Immature natural killer cell (primary cell): ENCODE data around the gene ORC5. TPM values are rescaled to one million over a fixed set of nuclear protein-coding genes. Genes with fewer than 3 reads are reported as not detected.
A peak's percentile ranks its signal among the peaks of the same experiment; 100 is the strongest.

Experiments
- DNase-seq, 3 donors: peaks; one replicate each; pipeline ENCODE4 v3.0.0; 2022; ENCODE audit warnings: mixed read lengths in 1 of 3
- H3K27ac Mint-ChIP-seq, 6 donors: one replicate each; pipeline ENCODE4 v1.8.0; 2020; ENCODE audit warnings: mixed read lengths in 6 of 6, mild to moderate bottlenecking in 5 of 6, inconsistent platforms in 4 of 6, moderate library complexity in 3 of 6
- H3K27me3 Mint-ChIP-seq, 3 donors: one replicate each; pipeline ENCODE4 v1.8.0; 2020 to 2021; ENCODE audit warnings: low read depth in 3 of 3, mild to moderate bottlenecking in 3 of 3, mixed read lengths in 3 of 3, moderate library complexity in 3 of 3, inconsistent platforms in 1 of 3
- H3K36me3 Mint-ChIP-seq, 3 donors: one replicate each; pipeline ENCODE4 v1.8.0; 2020; ENCODE audit warnings: mixed read lengths in 3 of 3, inconsistent platforms in 2 of 3, mild to moderate bottlenecking in 2 of 3
- H3K4me1 Mint-ChIP-seq, 2 donors: one replicate each; pipeline ENCODE4 v1.8.0; 2020; ENCODE audit warnings: inconsistent platforms in 2 of 2, mild to moderate bottlenecking in 2 of 2, mixed read lengths in 2 of 2, moderate library complexity in 1 of 2
- H3K4me3 Mint-ChIP-seq, 5 donors: one replicate each; pipeline ENCODE4 v1.8.0; 2020; ENCODE audit warnings: mild to moderate bottlenecking in 5 of 5, mixed read lengths in 5 of 5, inconsistent platforms in 3 of 5, moderate library complexity in 3 of 5
- H3K9me3 Mint-ChIP-seq, 6 donors: one replicate each; pipeline ENCODE4 v1.8.0; 2020; ENCODE audit warnings: mild to moderate bottlenecking in 6 of 6, mixed read lengths in 6 of 6, inconsistent platforms in 4 of 6, moderate library complexity in 3 of 6
- polyA plus RNA-seq, 3 donors: library from polyadenylated mRNA; unstranded; fragments of 300-500 nt; fragmentation: Illumina TruSeq; gene quantifications; one replicate each; pipeline ENCODE4 v1.2.3, GENCODE V29; 2021

Gene ORC5
- polyA plus RNA-seq, 3 donors from 2014 or later: 15.5 to 27.7 (median 16.9) TPM

DNA sequence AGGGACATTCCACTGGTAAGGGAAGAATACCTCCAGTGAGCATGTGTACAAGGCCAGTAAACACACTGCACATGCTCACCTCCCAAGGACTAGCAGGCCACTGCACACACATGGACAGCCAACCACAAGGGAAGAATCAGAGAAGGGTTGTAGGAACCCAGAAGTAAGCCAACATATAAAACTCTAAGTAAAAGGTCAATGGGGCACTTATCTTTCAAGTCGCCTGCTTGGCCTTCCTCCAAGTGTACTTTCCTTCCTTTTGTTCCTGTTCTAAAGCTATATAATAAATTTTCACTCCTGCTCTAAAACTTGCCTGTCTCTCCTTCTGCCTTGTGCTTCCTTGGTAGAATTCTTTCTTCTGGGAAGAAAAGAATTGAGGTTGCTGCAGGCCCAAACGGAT lies 33.0 kb downstream of the ORC5 start:
- H3K9me3 Mint-ChIP-seq: no peaks in the 10 kb centered on the region
- H3K4me3 Mint-ChIP-seq: no peak overlapping the region
- peaks cover 0 to 5% of the 10 kb centered on the region in 2 donors for H3K4me1 Mint-ChIP-seq
- peak overlapping the region in 1 of 6 donors; percentile 68 for H3K27ac Mint-ChIP-seq
- DNase-seq: no peak
- peaks cover 0 to 1% (median 0%) of the 10 kb centered on the region in 3 donors for H3K27me3 Mint-ChIP-seq
- H3K36me3 Mint-ChIP-seq: peaks cover 31 to 51% (median 36%) of the 10 kb centered on the region in 3 donors

DNA sequence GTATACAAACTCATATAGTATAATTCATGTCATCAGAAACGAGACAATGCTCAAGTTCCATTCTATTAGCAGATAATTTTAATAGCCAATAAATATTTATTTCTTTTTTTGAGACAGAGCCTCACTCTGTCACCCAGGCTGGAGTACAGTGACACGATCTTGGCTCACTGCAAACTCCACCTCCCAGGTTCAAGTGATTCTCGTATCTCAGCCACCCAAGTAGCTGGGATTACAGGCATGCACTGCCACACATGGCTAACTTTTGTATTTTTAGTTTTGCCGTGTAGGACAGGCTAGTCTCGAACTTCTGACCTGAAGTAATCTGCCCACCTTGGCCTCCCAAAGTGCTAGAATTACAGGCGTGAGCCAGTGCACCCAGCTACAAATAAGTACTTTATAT lies 45.7 kb downstream of the ORC5 start:
- peaks cover 14 to 23% (median 21%) of the 10 kb centered on the region in 3 donors for H3K36me3 Mint-ChIP-seq
- no peak overlapping the region for H3K27ac Mint-ChIP-seq
- no peak overlapping the region for H3K4me3 Mint-ChIP-seq
- DNase-seq: no peak
- H3K9me3 Mint-ChIP-seq: no peaks in the 10 kb centered on the region
- no peaks in the 10 kb centered on the region for H3K4me1 Mint-ChIP-seq
- peaks cover 0 to 5% (median 0%) of the 10 kb centered on the region in 3 donors for H3K27me3 Mint-ChIP-seq

DNA sequence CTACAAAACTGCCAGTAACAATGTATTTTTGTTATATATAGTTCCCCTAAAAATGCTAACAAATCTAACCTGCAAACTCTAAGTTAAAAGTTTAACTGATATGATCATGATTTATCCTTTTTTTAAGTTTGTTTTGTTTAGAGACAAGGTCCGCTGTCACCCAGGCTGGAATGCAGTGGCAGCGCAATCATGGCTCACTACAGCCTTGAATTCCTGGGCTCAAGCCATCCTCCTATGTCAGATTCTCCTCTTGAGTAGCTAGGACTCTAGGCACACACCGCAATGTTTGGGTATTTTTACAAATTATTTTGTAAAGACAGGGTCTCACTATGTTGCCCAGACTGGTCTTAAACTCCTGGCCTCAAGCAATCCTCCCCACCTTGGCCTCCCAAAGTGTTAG lies 46.6 kb downstream of the ORC5 start:
- no peak for DNase-seq
- H3K27ac Mint-ChIP-seq: peak overlapping the region in 1 of 6 donors; percentile 11
- H3K4me3 Mint-ChIP-seq: no peak overlapping the region
- peaks cover 0 to 5% (median 0%) of the 10 kb centered on the region in 3 donors for H3K27me3 Mint-ChIP-seq
- H3K9me3 Mint-ChIP-seq: no peaks in the 10 kb centered on the region
- H3K4me1 Mint-ChIP-seq: no peaks in the 10 kb centered on the region
- H3K36me3 Mint-ChIP-seq: peaks cover 7 to 23% (median 18%) of the 10 kb centered on the region in 3 donors

DNA sequence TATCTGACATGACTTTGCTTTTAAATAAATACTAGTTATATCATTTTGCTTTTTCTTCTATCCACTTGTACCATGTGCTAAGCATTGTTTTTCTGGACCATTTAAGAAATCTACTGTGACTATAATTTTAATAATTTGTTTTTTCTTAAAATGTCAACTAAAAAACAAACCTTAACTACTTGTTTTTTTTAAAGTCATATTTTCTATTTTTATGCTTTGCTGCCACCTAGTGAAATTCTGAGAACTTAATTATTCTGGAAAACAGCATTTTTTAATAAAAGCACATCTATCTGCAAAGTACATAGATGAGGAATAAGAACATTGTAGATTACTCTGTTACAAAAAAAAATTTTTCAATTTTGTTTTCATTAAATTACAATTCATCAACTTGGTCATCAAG lies 47.4 kb downstream of the ORC5 start:
- no peak for DNase-seq
- H3K36me3 Mint-ChIP-seq: peaks cover 7 to 20% (median 15%) of the 10 kb centered on the region in 3 donors
- H3K27ac Mint-ChIP-seq: no peak overlapping the region
- no peak overlapping the region for H3K4me3 Mint-ChIP-seq
- peaks cover 0 to 5% (median 0%) of the 10 kb centered on the region in 3 donors for H3K27me3 Mint-ChIP-seq
- no peaks in the 10 kb centered on the region for H3K4me1 Mint-ChIP-seq
- no peaks in the 10 kb centered on the region for H3K9me3 Mint-ChIP-seq

DNA sequence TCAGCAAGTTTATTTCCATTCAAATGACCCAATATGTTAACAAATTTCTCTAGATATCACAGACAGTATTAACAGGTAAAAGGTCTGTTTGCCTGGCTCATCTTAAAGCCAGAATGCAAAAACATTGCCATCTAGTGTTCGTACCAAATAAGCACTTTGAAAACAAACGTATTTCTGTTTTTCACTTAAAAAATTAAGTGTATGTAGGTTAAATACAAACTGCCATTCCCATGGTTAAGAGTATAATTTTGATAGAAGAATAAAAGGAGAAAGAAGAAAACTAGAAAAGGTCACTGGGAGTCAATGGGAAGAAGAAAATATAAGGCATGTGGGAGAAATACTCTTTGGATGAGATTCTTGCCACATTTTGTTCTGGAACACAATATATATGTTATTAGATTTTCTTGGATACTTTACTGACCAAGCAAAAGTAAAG lies 51.0 kb downstream of the ORC5 start:
- H3K27ac Mint-ChIP-seq: no peak overlapping the region
- peaks cover 0 to 5% (median 0%) of the 10 kb centered on the region in 3 donors for H3K27me3 Mint-ChIP-seq
- H3K4me1 Mint-ChIP-seq: no peaks in the 10 kb centered on the region
- no peak overlapping the region for H3K4me3 Mint-ChIP-seq
- peaks cover 3 to 12% (median 4%) of the 10 kb centered on the region in 3 donors for H3K36me3 Mint-ChIP-seq
- no peaks in the 10 kb centered on the region for H3K9me3 Mint-ChIP-seq
- DNase-seq: no peak

DNA sequence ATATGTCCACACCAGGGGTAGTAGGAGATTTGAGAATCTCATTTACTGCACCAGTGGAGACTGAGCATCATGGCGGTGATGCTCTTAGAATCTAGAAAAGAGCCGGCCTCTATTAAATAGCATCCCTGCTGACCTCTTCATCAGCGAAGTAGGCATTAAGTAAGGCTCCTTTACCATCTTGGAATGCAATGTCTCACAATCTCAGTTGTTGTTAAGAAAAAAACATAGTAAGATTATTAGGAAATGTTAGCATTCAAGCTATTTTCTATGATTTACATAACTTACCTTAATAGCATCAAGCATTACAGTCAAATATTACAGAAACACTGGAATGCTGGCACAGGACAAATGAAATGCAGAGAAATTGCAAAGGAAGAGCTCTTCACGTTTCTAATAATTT lies 54.5 kb downstream of the ORC5 start:
- peaks cover 3 to 11% (median 8%) of the 10 kb centered on the region in 3 donors for H3K36me3 Mint-ChIP-seq
- H3K27me3 Mint-ChIP-seq: peaks cover 0 to 5% (median 0%) of the 10 kb centered on the region in 3 donors
- H3K9me3 Mint-ChIP-seq: no peaks in the 10 kb centered on the region
- DNase-seq: no peak
- H3K4me3 Mint-ChIP-seq: no peak overlapping the region
- no peaks in the 10 kb centered on the region for H3K4me1 Mint-ChIP-seq
- no peak overlapping the region for H3K27ac Mint-ChIP-seq

DNA sequence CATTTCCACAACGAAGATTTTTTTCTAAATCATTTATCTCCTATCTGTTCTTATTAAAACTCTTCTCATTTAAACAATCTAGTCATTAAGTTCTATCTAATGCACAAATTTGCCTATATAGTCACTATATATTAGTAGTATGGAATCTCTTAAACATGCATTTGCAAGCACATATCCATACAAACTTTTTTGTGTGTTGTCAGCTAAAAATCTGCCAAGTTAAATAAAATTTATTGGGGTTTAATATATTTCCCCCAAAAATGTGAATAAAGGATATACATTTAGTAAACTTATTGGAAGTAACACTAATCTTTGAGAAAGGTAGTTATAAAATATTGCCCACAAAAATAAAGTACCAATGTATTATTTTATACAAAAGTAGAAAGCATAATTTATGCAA lies 55.3 kb downstream of the ORC5 start:
- Mint-ChIP-seq H3K27me3 (peaks cover 0 to 4% (median 0%) of the 10 kb centered on the region in 3 donors), H3K27ac (no peak overlapping the region), H3K4me1 (no peaks in the 10 kb centered on the region), H3K36me3 (peaks cover 3 to 11% (median 11%) of the 10 kb centered on the region in 3 donors), H3K9me3 (no peaks in the 10 kb centered on the region), H3K4me3 (no peak overlapping the region)
- DNase-seq: no peak

DNA sequence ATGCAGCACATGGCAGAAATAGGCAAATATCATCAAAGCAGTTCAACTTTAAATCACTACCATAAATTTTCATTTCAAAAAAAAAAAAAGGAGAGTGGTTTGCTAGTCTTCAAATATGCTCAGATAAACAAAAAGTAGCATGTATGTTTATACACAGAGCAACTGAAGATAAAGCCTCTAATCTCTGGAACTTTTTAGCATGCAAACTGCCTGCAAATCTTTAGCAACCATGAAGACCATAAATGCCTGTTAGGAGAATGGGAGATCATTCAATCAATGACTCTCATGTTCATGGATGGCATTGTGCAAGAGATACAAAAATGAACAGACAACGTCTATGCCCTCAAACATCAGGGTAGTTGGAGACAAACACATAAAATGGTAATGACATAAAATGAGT lies 57.3 kb downstream of the ORC5 start:
- Mint-ChIP-seq H3K27ac (no peak overlapping the region), H3K4me1 (peaks cover 14 to 16% of the 10 kb centered on the region in 2 donors), H3K4me3 (no peak overlapping the region), H3K27me3 (peaks cover 0 to 2% (median 0%) of the 10 kb centered on the region in 3 donors), H3K36me3 (peaks cover 3 to 11% (median 11%) of the 10 kb centered on the region in 3 donors), H3K9me3 (no peaks in the 10 kb centered on the region)
- DNase-seq: no peak

DNA sequence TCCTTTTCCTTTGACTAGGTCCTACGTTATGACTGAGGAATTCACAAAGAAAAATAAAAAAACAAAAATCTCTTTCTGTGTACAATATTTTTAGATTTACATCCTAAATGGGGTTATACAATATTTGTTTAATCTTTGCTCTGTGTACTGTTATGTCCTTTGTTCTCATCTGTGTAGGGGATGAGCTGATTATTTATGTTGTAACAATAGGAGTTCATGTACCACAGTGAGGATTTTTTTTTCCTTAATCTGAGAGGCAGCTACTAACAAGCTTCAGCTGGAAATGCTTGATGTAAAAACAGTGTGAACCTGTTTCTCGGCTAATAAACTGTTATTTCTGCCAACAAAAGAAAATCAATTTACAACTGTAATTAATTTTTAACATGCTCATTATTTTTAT lies 58.0 kb downstream of the ORC5 start:
- H3K4me3 Mint-ChIP-seq: no peak overlapping the region
- peaks cover 2 to 15% (median 12%) of the 10 kb centered on the region in 3 donors for H3K36me3 Mint-ChIP-seq
- no peak for DNase-seq
- H3K27ac Mint-ChIP-seq: no peak overlapping the region
- peaks cover 14 to 22% of the 10 kb centered on the region in 2 donors for H3K4me1 Mint-ChIP-seq
- no peaks in the 10 kb centered on the region for H3K9me3 Mint-ChIP-seq
- peaks cover 0 to 2% (median 0%) of the 10 kb centered on the region in 3 donors for H3K27me3 Mint-ChIP-seq

DNA sequence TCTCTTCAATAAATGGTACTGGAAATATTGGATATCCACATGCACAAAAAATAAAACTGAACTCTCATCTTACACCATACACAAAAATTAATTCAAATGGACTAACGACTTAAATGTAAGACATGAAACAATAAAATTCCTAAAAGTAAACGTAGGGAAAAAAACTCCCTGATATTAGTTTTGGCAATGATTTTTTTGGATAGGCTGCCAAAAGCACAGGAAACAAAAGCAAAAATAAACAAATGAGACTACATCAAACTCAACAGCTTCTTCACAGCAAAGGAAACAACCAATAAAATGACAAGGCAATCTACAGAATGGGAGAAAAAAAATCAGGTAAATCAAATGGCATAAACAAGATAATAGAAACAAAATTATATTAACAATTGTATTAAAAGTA lies 65.7 kb downstream of the ORC5 start:
- Mint-ChIP-seq H3K27me3 (no peaks in the 10 kb centered on the region), H3K36me3 (peaks cover 3 to 22% (median 10%) of the 10 kb centered on the region in 3 donors), H3K4me3 (no peak overlapping the region)

DNA sequence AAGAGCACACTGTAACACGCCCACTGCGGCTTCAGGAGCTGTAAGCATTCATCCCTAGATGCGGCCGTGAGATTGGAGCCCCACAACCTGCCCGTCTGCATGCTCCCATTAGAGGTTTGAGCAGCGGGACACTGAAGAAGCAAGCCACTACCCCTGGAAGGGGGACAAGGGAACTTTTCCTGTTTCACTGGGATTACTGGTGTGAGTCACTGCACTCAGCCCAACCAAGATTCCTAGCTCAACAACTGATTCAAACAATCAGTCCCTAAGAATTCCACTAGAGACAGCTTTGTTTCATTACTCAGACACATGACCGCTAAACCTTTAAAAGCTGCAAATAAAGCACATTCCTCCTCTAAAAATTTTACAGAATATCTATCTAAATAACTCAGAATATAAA lies 69.8 kb downstream of the ORC5 start:
- DNase-seq: no peak
- Mint-ChIP-seq H3K4me3 (no peak overlapping the region), H3K27me3 (no peaks in the 10 kb centered on the region), H3K4me1 (no peaks in the 10 kb centered on the region), H3K27ac (no peak overlapping the region), H3K9me3 (no peaks in the 10 kb centered on the region), H3K36me3 (peaks cover 10 to 19% (median 17%) of the 10 kb centered on the region in 3 donors)

More for the DNA sequence above, 65.7 kb downstream of the ORC5 start:
- Mint-ChIP-seq H3K4me1 (peaks cover 16 to 24% of the 10 kb centered on the region in 2 donors), H3K9me3 (peaks cover 0 to 2% (median 0%) of the 10 kb centered on the region in 6 donors), H3K27ac (peak overlapping the region in 1 of 6 donors; percentile 55)
- DNase-seq: no peak

DNA sequence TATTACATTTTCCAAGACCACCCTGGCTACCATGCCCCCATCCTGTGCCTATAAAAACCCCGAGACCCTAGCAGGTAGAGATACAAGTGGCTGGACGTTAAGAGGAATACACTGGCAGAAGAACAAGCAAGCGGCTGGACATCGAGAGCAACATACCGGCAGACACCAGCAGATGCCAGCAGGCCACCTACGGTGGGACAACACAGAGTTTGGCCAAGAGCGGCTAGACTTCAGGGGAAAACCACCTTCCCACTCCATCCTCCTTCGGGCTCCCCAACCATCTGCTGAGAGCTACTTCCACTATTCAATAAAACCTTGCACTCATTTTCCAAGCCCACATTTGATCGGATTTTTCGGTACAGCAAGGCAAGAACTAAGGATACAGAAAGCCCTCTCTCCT lies 70.3 kb downstream of the ORC5 start:
- H3K4me3 Mint-ChIP-seq: no peak overlapping the region
- no peaks in the 10 kb centered on the region for H3K4me1 Mint-ChIP-seq
- no peaks in the 10 kb centered on the region for H3K9me3 Mint-ChIP-seq
- H3K36me3 Mint-ChIP-seq: peaks cover 10 to 17% (median 16%) of the 10 kb centered on the region in 3 donors
- H3K27ac Mint-ChIP-seq: no peak overlapping the region
- no peaks in the 10 kb centered on the region for H3K27me3 Mint-ChIP-seq
- no peak for DNase-seq

DNA sequence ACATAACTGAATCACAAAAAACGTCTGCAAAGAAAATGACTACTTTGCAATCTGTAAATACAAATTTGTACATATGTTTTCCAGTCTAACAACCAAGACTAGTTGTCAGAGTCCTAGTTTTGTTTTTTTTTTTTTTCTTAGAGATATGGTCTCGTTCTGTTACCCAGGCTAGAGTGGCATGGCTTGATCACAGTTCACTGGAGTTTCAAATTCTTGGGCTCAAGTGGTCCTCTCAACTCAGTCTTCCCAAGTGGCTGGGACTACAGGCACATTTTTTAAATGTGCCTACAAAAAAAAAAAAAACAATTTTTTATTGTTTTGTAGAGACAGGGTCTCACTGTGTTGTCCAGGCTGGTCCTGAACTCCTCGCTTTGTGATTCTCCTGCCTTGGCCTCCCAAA lies 70.8 kb downstream of the ORC5 start:
- Mint-ChIP-seq H3K36me3 (peaks cover 10 to 18% (median 15%) of the 10 kb centered on the region in 3 donors), H3K27me3 (no peaks in the 10 kb centered on the region), H3K9me3 (no peaks in the 10 kb centered on the region), H3K4me3 (no peak overlapping the region), H3K4me1 (no peaks in the 10 kb centered on the region), H3K27ac (no peak overlapping the region)
- DNase-seq: no peak

DNA sequence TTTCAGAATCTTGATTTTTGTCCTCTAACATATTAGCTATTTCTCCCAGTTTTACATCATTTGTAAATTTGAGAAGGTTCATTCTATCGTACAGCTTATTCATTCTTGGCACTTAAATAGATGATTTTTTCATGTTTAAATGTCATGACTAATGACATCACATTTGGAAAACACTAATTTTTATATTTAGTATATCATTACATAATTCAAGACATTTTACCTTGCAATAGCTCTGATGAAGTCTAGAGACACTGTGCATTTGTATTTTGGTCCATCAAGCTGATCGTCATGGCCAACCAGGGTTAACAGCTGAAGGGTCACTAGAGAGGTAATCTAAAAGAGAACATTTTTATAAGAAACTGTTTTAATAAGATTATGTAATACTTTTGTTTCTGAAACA lies 71.3 kb downstream of the ORC5 start:
- Mint-ChIP-seq H3K9me3 (no peaks in the 10 kb centered on the region), H3K36me3 (peaks cover 10 to 21% (median 15%) of the 10 kb centered on the region in 3 donors), H3K27ac (no peak overlapping the region), H3K4me1 (no peaks in the 10 kb centered on the region), H3K4me3 (no peak overlapping the region), H3K27me3 (no peaks in the 10 kb centered on the region)
- no peak for DNase-seq
